Esophagus squamous epithelium (tissue), 5 donors: ENCODE measurements around the gene BHLHE41. TPM values are rescaled to one million over a fixed set of nuclear protein-coding genes. Genes with fewer than 3 reads are reported as not detected.

Experiments used
- DNase-seq: peaks from one replicate; lab custom pipeline; 2025; lab: John Stamatoyannopoulos, UW
- H3K27ac ChIP-seq, 4 donors: fragments of 200-600 bp; sonication (generic); one replicate each; pipeline ENCODE4 v1.5.1; 2016 to 2019; ENCODE audit warnings: mild to moderate bottlenecking in 1 of 4
- H3K27me3 ChIP-seq, 4 donors: fragments of 200-600 bp; sonication (generic); 1 replicate in 3 of 4; 2 replicates in 1 of 4; pipeline versions ENCODE4 v1.5.1 to v1.6.0; 2017 to 2021; ENCODE audit warnings: antibody characterized with exemption in 1 of 4
- H3K36me3 ChIP-seq, 3 donors: fragments of 200-600 bp; sonication (generic); one replicate each; pipeline ENCODE4 v1.5.1; 2016 to 2019
- H3K4me1 ChIP-seq, 3 donors: fragments of 200-600 bp; sonication (generic); one replicate each; pipeline ENCODE4 v1.5.1; 2017 to 2019
- H3K4me3 ChIP-seq, 4 donors: fragments of 200-600 bp; sonication (generic); 1 replicate in 3 of 4; 2 replicates in 1 of 4; pipeline ENCODE4 v1.5.1; 2016 to 2019; ENCODE audit warnings: mild to moderate bottlenecking in 2 of 4, moderate library complexity in 1 of 4
- H3K9me3 ChIP-seq, 3 donors: fragments of 200-600 bp; sonication (generic); one replicate each; pipeline ENCODE4 v1.5.1; 2016 to 2019
- CTCF ChIP-seq, 6 experiments: fragments of 450-650 bp in 4 of 6; fragments of 200-600 bp in 2 of 6; sonication (generic) in 2 of 6; IDR thresholded peaks; one replicate each; pipeline ENCODE4 v1.5.1; 2016 to 2019; ENCODE audit warnings: antibody characterized with exemption in 6 of 6, mild to moderate bottlenecking in 4 of 6, moderate library complexity in 4 of 6
- POLR2A ChIP-seq, 4 donors: fragments of 450-650 bp; IDR thresholded peaks; one replicate each; pipeline ENCODE4 v1.6.1; 2017; ENCODE audit warnings: antibody characterized with exemption in 4 of 4, mild to moderate bottlenecking in 4 of 4, moderate library complexity in 3 of 4
- WGBS, 2 donors: methylation state at CpG; one replicate each; pipeline ENCODE4 v1.1.5; 2018; 5-methylcytosine and 5-hydroxymethylcytosine counted together
- intact Hi-C: fragments of 100-400 bp; cut with DNase I; formaldehyde crosslinking; loops from one replicate; pipeline ENCODE4 v1.15.0; 2022
- total RNA-seq, 4 donors: library from RNA; depleted of rRNA; stranded (reverse); fragments of >200 nt; gene quantifications; one replicate each; pipeline ENCODE4 v1.1.0, GENCODE V29; 2016
- donor health status: DM: yes; HTN: yes; CAD: no.

BHLHE41 gene
- total RNA-seq, 4 donors from 2014 or later, result 0.48 to 14.3 (median 1.7) TPM

- H3K36me3 ChIP-seq, result no peaks in the 10 kb centered on the region
- peaks cover 0 to 22% (median 0%) of the 10 kb centered on the region in 3 donors for H3K4me1 ChIP-seq
- no peak overlapping the region for H3K4me3 ChIP-seq
- no peaks in the 10 kb centered on the region for H3K27me3 ChIP-seq
- H3K27ac ChIP-seq, result no peak overlapping the region
- H3K9me3 ChIP-seq, result no peaks in the 10 kb centered on the region
- no peak for DNase-seq
- TF ChIP-seq CTCF (IDR thresholded peaks at IDR 0.05), result no peak
- TF ChIP-seq POLR2A (IDR thresholded peaks at IDR 0.05), result no peak
- intact Hi-C loops, result no loop called here
- 51 to 74% methylated on average over 4 of the region's 4 CpGs for WGBS, 2 donors
Observed at GRCh38 chr12:26101763-26102162, 23.1 kb downstream of the BHLHE41 start.

DNA sequence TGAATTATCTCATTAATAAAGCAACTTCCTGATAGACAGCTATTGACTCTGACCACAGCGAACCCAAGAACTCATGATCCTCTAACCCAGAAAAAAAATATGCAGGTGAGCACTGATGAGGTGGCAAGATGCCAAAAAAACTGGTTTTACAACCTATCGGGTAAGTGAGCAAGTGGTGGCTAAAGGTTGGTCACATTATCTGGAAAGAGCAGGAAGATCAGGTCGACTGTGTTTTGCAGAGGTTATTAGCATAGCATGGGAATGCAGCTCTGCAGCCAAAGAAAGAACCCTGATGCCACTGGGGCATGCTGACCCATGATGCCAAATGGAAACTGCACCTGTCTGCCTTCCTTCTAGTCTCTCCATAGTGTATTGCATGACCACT, 23.5 kb downstream of the BHLHE41 start:
- Histone ChIP-seq H3K27me3 (no peaks in the 10 kb centered on the region), H3K4me1 (peaks cover 0 to 22% (median 0%) of the 10 kb centered on the region in 3 donors), H3K9me3 (no peaks in the 10 kb centered on the region), H3K4me3 (no peak overlapping the region), H3K27ac (peak overlapping the region in 1 of 4 donors; percentile 17), H3K36me3 (no peaks in the 10 kb centered on the region)
- DNase-seq, result no peak
- TF ChIP-seq CTCF (IDR thresholded peaks at IDR 0.05), result no peak
- TF ChIP-seq POLR2A (IDR thresholded peaks at IDR 0.05), result no peak
- WGBS, 2 donors, result 35 to 56% methylated on average over 3 of the region's 3 CpGs
- intact Hi-C loops, result no loop called here

- no peaks in the 10 kb centered on the region for H3K27me3 ChIP-seq
- H3K36me3 ChIP-seq, result no peaks in the 10 kb centered on the region
- H3K4me3 ChIP-seq, result no peak overlapping the region
- intact Hi-C loops, result no loop called here
- H3K9me3 ChIP-seq, result no peaks in the 10 kb centered on the region
- no peak for TF ChIP-seq CTCF (IDR thresholded peaks at IDR 0.05)
- TF ChIP-seq POLR2A (IDR thresholded peaks at IDR 0.05), result no peak
- H3K27ac ChIP-seq, result peak overlapping the region in 1 of 4 donors; percentile 17
- WGBS, 2 donors, result 71 to 80% methylated on average over 8 of the region's 8 CpGs
- DNase-seq, result no peak
- H3K4me1 ChIP-seq, result peaks cover 0 to 22% (median 0%) of the 10 kb centered on the region in 3 donors
Observed at GRCh38 chr12:26100666-26101349, 24.0 kb downstream of the BHLHE41 start.

GRCh38 chr12:26097046-26097878, 27.6 kb downstream of the BHLHE41 start:
- no peaks in the 10 kb centered on the region for H3K9me3 ChIP-seq
- TF ChIP-seq POLR2A (IDR thresholded peaks at IDR 0.05) (no peak), CTCF (IDR thresholded peaks at IDR 0.05) (peak; percentile 72 to 96 (median 90))
- peaks cover 0 to 22% (median 0%) of the 10 kb centered on the region in 3 donors for H3K4me1 ChIP-seq
- no peak overlapping the region for H3K4me3 ChIP-seq
- no peak overlapping the region for H3K27ac ChIP-seq
- H3K36me3 ChIP-seq, result no peaks in the 10 kb centered on the region
- H3K27me3 ChIP-seq, result no peaks in the 10 kb centered on the region
- DNase-seq, result no peak
- intact Hi-C loops, result no loop called here
- WGBS, 2 donors, result 9 to 14% methylated on average over 6 of the region's 6 CpGs

DNA sequence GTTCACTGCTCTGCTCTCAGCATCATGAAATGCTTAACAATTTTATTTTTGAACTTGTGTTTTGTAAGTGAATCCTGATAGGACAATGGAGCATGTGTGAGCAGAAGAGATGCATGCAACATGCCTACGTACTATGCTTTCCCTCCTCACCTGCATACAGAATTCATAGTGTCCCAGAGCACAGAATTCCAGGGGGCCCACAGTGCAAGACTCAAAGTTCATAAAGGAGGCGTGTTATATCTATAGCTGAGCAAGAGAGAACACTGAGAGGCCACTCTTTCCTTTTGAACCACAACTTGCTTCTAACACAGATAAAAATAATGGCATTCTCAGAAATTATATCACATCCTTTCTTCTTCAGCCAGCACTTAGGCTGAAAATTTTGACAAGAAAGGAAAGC, 28.8 kb downstream of the BHLHE41 start:
- no peaks in the 10 kb centered on the region for H3K27me3 ChIP-seq
- H3K36me3 ChIP-seq, result no peaks in the 10 kb centered on the region
- no peak overlapping the region for H3K4me3 ChIP-seq
- TF ChIP-seq POLR2A (IDR thresholded peaks at IDR 0.05) (no peak), CTCF (IDR thresholded peaks at IDR 0.05) (no peak)
- no peak overlapping the region for H3K27ac ChIP-seq
- peaks cover 0 to 12% (median 0%) of the 10 kb centered on the region in 3 donors for H3K4me1 ChIP-seq
- intact Hi-C loops, result no loop called here
- H3K9me3 ChIP-seq, result no peaks in the 10 kb centered on the region
- DNase-seq, result no peak
- whole genome bisulfite sequencing, 2 donors, result 92 to 94% methylated on average over 2 of the region's 2 CpGs
